Fibroblast of pulmonary artery (primary cell): ENCODE measurements around the gene GPR17.

ENCODE experiments used
- DNase-seq: peaks from one replicate; pipeline ENCODE4 v3.0.0-alpha.2; 2010; ENCODE audit warnings: low read depth
- H3K4me3 ChIP-seq: replicated peaks from 2 replicates; pipeline ENCODE4 v1.5.1; 2011; ENCODE audit warnings: low read depth, mild to moderate bottlenecking, control low read depth, low read length, moderate library complexity
- TF ChIP-seq, protein P1 (sequence below): IDR thresholded peaks from 2 replicates; pipeline ENCODE4 v1.5.1; 2011; ENCODE audit warnings: mild to moderate bottlenecking, control low read depth, low read length, inconsistent platforms; ENCODE audit errors: missing control alignments

GPR17 gene

DNA sequence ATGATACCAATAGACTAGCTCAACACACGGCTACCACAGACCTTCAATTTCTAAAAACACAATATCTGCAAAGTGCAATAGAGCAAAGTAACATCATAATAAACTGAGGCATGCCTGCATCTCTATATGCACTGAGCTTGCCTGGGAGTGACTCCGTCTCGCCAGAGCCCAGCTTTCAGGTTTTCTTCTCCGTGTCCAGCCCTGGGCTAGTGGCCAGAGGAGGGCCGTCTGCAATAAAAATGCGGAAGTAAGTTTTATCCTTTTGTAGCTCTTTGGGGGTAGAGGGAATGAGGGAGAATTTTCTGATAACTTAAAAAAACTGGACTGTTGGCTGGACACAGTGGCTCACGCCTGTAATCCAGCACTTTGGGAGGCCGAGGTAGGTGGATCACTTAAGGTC, 41.0 kb upstream of the GPR17 start:
- H3K4me3 ChIP-seq: no peak overlapping the region
- DNase-seq: no peak
- TF ChIP-seq, protein P1, sequence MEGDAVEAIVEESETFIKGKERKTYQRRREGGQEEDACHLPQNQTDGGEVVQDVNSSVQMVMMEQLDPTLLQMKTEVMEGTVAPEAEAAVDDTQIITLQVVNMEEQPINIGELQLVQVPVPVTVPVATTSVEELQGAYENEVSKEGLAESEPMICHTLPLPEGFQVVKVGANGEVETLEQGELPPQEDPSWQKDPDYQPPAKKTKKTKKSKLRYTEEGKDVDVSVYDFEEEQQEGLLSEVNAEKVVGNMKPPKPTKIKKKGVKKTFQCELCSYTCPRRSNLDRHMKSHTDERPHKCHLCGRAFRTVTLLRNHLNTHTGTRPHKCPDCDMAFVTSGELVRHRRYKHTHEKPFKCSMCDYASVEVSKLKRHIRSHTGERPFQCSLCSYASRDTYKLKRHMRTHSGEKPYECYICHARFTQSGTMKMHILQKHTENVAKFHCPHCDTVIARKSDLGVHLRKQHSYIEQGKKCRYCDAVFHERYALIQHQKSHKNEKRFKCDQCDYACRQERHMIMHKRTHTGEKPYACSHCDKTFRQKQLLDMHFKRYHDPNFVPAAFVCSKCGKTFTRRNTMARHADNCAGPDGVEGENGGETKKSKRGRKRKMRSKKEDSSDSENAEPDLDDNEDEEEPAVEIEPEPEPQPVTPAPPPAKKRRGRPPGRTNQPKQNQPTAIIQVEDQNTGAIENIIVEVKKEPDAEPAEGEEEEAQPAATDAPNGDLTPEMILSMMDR: no peak

- H3K4me3 ChIP-seq: no peak overlapping the region
- DNase-seq: no peak
- TF ChIP-seq, protein P1: no peak
Measured at GRCh38 chr2:127605691-127606263, 40.2 kb upstream of the GPR17 start.

DNA sequence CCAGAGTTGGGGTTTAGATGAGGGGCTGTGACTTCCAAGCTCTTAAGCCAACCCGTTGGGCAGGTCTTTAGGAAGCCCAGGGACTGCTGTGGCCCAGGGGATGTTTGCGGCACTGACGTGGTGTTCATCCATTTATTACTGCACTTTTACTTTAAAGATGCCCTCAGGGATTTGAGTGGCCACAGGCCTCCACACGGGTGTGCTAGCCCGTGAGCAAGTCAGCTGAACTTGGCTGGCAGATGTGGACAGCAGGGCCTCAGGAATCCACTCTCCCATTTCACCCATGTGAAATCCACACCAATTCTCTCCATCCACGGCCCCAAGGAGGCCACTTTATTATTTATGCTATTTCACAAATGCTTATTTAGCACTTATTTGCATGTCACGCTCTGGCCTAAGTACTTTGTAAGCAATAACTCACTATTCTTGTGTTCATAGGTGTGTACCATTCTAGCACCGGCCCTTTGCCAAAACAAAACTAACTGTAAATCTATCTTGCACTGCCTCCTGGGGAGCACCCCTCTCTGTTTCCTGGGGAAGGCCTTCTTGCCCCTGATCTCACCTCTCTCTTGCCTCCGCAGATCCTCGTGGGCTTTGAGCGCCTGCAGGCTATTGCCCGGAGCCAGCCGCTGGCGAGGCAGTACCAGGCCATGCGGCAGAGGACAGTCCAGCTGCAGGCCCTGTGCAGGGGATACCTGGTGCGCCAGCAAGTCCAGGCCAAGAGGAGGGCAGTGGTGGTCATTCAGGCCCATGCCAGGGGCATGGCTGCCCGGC, 39.1 kb upstream of the GPR17 start:
- H3K4me3 ChIP-seq: no peak overlapping the region
- DNase-seq: no peak
- TF ChIP-seq, protein P1: no peak

GRCh38 chr2:127607399-127607908, 38.5 kb upstream of the GPR17 start:
- H3K4me3 ChIP-seq: no peak overlapping the region
- TF ChIP-seq, protein P1: no peak
- no peak for DNase-seq

GRCh38 chr2:127608061-127609030, 37.6 kb upstream of the GPR17 start:
- DNase-seq: no peak
- TF ChIP-seq, protein P1: no peak

GRCh38 chr2:127609031-127609751, 36.8 kb upstream of the GPR17 start:
- H3K4me3 ChIP-seq: no peak overlapping the region
- TF ChIP-seq, protein P1: no peak
- DNase-seq: no peak

More at GRCh38 chr2:127608061-127609030, 37.6 kb upstream of the GPR17 start:
- H3K4me3 ChIP-seq: no peak overlapping the region
